HPDE6-E6E7 (cell line): ENCODE data around the gene KLF7.

ENCODE experiments used
- DNase-seq: peaks from one replicate; pipeline ENCODE4 v3.0.0; 2011; ENCODE audit warnings: missing footprints; ENCODE audit errors: extremely low spot score

Gene KLF7

DNA sequence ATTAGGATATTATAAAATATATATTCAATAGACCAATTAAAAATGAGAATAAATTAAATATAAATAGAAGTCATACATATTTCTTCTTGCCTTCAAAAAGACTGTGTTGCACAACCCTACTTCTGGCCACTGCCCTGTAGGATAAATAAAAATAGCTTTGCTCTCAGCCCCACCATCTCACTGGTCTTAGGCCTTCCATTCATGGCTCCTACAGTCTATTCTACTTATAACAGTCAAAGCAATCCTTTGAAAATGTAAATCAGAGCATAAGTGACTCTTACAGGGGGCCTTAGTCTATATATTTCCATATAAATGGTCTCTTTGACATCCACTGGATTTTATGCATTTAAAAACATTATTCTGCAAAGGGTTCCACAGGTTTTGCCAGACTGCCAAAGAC lies 72.9 kb downstream of the KLF7 start:
- DNase-seq, result no peak

DNA sequence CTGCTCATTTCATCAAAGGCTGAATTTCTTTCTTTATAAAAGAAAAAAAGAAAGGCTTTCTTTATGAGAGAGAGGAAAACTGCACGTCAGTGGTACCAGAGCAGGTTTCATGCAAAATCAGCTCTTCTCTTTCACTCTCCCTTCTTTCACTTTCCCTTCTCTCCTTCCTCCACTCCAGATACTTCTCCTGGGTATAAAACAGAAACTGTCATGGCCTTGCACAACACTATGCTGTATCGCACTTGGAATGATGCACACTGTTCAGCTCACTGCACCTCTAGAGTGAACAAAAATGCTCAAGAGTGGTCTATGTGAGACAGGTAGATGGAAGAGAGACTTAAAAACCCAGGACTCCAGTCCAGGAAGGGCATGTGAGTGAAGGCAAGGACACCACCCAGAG lies 73.8 kb downstream of the KLF7 start:
- DNase-seq, result no peak

DNA sequence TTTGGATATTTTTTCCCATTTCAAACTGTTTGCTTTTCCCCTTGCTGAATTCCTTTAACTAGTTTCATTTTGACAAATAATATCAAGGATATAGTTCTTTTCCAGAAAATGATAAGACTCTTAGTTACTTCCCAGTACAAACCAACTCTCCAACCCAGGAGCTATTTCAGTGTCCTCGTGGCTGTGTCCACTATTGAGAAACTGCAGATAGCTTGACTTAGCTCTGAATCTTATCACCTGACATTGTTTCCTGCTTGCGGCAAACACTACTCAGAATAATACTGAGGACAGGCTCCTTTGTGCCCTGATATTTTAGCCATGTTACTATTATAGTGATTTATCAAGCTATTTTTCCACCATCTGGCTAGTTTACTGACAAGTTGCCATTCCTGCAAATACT lies 74.6 kb downstream of the KLF7 start:
- no peak for DNase-seq

DNA sequence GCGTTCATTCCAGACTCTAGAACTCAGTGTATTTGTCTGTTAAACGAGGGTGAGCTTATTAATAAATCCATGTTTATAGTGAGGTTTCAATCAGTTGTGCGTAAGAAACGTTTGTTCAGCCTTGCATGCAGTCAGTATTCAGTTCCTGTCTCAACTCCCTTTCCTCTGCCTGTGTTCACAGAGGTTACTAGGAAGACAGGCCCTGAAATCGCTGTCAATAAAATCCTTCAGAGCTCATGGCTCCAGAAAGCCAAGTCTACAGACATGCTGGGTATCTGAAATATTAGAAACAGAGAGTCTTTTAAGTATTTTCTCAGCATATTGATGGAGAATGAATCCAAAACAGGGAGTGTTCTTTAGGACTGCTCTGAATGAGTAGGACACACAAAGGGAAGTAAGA lies 75.4 kb downstream of the KLF7 start:
- no peak for DNase-seq

DNA sequence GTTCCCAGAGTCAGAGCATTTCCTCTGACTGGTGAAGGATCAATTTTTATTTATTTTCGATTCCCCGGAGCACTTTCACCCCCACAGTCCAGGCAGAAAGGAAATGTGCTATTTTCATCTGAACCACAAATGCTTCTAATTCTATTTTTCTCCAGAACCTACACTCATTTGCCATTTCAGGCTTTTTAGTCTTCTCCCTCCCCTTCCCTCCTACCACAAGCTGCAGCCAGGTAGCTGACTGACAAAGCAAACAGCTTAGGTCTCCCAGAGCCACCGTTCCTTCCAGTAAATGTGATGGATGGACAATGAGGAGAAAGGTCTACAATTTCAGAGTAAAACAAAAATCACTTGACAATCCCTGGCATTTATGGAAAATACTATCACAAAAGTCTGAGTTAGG lies 76.9 kb downstream of the KLF7 start:
- DNase-seq, result no peak

DNA sequence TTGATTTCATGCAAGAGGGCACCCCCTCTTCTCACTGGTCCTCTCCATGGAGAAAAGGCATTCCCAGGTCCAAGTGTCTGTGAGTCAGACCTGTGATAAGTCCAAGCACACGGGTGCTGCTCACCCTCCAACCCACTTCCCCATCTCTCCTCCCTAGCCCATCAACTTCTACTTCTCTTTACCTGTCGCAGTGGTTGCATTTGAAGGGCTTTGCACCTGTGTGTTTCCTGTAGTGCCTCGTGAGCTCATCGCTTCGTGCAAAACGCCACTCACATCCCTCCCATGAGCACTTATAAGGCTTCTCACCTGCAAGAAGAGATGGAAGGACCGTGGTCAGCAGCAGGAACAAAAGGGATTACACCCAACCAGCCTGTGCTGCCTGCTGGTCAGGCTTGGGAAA lies 77.5 kb downstream of the KLF7 start:
- no peak for DNase-seq

DNA sequence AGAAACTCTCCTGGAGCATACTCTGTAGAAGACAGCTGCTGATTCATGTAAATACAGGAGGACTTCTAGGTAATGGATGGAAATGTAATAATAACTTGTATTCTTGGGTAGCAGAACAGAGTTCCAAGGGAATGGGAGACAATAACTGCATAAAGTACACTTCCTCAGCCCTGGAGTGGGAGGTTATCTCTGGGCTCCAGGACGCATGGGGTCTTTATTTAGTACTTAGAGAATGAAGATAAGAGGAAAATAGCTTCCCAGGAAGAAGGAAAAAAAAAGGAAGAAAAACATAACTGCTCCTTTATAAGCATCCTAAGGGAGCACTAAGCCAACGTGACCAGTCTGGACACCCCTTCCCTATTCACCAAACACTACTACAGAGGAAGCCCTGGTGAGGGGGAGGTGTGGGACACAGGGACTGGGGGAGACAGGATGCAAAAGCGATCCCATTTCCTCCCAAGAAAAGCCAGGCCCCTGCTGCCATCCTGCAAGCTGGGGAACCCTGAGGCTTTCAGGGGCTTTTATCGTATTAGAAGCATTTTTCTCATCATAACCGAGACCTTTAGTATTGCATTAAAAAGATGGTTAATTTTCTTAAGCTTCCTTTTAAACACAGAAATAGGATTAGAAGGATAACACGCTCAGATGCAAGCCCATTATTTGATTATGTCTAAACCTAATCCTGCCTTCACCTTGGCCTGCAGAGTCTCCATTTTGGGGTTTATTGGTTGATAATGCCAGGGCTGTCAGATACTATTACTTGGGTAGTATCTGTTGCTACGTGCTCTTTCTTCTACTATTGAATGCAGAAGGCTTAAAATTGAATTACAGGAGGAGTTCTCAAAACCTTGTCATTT lies 78.5 kb downstream of the KLF7 start:
- DNase-seq, result no peak

DNA sequence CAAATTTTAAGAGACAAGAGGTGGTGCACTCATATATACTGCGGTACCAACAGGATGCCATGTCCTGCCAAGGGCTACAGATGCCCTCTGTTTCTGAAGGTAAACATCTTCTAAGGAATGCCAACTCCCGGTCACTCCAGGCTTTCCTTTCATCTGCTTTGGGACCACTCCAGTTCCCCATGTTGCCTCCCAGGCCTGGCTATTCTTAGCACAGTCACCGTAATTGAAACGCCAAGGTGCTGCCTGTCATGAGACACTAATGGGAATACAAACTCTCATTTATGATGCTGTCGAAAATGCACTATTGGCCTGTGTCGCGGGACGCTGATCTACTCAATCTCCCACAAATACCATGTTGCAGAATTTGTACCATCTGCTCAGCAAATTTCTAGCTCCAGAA lies 79.6 kb downstream of the KLF7 start:
- DNase-seq, result no peak

DNA sequence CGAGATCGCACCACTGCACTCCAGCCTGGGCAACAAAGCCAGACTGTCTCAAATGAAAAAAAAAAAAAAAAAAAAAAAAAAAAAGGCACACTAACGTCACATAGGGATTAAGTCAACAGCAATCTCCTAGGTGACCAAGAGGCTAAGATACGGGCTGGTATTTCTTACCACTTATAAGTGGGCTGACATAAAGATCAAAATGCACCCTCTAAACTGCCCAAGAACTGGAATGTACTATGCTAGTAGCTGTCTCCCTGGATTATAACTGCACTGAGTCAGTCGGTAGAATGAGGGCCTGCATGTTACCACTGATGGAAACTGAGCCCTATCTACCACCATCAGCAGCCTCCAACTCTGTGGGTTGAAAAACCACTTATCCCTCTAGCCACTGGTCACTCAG lies 80.6 kb downstream of the KLF7 start:
- no peak for DNase-seq

DNA sequence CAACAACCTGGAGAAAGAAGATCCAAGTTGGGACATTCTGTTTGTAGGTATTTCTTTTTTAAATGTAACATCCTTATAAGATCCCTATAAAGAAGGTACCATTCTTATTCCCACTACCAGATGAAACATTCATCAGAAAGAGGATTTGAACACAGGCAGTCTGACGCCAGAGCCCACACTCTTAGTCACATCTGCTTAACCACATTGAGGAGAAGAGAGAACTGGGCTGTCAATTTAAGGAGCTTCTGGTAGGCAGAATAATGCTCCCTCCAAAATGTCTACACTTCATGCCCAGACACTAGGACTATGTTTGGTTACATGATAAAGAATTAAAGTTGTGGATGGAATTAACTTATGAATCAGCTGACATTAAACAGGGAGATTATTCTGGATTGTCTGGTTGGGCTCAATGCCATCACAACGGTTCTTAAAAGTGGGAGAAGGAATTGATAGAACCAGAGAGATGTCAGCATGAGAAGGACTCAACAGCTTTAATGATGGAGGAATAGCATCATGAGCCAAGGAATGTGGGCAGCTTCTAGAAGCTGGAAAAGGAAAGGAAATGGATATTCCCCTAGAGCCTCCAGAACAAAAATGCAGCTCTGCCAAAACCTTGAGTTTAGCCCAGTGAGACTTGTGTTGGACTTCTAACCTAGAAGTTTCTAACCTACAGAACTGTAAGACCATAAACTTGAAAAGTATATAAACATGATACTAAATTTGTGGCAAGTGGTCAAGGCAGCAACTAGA lies 82.2 kb downstream of the KLF7 start:
- no peak for DNase-seq

DNA sequence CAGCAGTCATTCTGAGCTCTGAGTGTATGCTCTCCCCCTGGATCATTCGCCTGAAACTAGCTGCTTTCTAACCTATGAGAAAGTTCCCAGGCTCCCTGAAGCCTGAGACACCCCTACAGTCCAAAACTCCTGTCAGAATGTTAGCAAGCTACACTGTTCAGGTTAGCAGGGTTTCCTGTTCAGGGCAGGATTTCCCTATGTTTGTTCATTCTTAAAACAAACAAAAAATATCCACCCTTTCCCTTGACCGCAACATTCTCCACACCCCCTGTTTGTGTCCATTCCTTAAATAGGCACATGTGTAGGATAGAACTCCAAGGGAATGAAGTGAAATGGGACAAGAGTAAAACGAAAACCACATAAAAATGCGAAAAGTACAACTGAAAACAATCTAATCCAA lies 83.1 kb downstream of the KLF7 start:
- no peak for DNase-seq

DNA sequence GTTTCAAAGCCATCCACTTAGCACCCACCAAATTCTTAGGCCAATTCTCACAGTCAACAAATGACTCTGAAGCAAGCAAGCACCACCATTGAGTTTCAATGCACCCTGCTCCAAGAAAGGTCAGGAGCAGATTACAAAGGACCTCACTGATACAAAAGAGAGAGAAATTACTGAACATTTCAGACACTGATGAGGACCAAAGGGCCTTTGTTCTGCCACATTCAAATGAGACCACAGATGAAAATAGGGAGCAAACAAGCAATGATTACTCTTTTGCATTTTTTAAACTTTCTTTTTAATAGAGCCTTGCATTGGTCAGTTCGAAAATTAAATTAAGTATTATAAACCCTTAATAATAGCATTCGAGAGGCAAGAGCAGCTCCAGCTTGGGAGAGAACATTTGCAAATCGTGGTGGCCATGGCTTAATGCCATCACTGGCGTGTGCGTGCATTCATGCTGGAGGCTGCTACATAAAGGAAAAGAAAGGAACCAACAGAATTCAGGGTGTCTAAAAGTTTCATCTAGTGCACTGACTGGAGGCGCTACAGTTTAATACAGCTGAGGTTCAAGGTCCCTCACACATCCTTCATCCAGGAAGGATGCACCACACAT lies 87.5 kb downstream of the KLF7 start:
- no peak for DNase-seq

DNA sequence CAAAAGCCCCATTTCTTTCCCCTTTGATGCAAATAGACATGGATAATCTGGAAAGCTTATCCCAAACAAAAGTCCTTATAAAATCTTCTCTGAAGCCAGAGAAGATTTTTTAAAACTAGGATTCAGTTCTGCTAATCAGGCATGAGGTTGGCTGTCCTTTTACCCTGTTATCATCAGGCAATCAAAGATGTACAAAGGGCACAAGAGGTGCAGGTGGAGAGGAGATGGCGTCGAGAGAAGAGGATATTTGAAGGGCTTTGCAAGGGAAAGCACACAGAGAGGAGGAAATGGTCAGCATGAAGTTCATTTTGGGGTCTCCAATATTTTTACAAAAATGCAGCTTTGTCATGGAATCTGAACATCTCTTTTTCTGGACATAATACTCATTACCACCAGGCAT lies 88.5 kb downstream of the KLF7 start:
- DNase-seq, result no peak

DNA sequence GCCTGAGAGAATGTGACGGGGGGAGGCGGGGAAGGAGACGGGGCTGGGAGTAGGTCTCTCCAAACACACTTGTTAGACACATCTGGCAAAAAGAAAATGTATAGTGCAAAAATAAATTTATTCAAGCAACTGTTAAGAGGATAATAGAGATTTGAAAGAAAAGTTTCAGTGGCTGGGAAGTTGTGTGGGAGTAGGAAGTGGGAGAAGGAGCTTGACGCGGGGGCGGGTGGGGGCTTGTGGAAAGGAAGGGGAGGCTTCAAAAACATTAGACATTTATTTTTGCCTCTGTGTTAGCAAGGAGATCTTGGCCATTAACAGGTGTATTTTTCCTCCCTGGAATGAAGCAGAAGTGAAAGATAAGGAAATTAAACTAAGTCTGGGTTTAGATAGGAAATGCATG lies 90.3 kb downstream of the KLF7 start:
- DNase-seq, result no peak

DNA sequence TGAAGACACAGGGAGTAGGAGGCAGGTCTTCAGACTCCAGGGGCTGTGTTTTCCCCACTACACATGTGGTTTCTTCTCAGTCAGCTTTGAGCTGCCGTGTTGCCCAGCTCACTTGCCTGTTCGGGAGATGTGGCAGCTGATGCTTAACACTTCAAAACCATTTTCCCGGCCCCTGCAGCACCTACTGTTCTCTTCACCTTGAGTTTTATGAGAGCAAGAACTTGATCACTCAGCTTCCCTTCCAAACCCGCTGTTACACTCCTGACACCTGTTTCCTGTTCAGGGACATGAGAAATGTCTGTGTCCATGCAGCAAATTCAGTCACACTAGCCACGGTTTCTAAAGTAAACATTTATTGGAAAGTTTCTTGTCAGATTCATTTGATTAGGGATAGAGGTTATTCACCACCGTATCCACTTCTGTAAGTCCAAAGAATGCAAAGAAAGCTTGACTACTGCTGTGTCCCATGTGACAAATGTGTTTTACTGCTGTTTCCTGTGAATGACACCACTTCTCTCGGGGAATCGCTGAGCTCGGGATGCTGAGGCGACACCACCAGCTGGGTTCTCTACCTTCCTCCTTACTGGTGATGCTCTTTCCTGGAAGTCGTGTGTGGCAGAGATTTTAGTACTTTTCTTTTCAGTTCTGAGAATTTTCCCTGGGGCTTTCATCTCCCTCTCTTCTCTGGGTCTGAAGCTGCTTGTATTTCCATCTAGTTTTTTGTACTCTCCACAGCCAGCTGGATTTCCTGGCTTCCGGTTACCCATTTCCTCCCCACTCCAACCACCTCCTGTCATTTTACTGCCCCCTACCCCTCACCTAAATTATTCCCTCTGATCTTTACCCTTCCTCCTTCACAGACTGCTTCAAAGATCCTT lies 91.7 kb downstream of the KLF7 start:
- no peak for DNase-seq

DNA sequence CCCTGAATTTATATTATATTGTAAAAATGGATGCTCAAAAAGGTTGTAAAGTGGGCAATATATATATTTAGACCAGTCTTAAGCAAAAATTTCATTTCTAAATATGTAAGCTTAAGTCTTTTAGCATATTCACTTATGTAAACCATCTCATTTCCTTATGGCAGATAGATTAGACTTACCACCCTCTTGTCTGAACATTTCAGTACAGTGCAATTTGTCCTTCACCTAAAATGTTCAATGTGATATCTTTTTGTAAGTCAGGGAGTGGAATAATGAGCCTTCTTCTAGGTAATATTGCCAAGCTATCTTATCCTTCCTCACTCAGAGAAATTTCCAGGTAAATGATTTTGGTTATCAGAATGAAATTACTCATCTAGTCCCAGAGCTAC lies 92.3 kb downstream of the KLF7 start:
- DNase-seq, result no peak

DNA sequence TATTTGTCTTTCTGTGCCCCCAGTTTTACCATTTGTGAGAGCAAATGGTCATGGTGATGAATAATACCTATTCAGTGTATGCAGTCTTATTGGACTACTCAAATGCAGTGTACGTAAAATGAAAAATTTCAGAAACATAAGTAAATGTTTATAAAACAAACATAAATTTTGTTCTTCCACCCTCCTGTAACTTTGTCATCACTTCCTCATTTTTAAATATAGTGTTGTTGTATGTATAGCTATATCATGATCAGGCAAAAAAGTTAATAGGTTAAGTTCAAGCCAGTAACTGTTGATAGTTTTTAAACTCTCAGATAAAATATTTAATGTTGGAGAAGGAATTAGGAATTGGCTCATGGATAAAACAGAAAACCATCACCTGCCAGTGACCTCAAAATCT lies 93.2 kb downstream of the KLF7 start:
- DNase-seq, result no peak

DNA sequence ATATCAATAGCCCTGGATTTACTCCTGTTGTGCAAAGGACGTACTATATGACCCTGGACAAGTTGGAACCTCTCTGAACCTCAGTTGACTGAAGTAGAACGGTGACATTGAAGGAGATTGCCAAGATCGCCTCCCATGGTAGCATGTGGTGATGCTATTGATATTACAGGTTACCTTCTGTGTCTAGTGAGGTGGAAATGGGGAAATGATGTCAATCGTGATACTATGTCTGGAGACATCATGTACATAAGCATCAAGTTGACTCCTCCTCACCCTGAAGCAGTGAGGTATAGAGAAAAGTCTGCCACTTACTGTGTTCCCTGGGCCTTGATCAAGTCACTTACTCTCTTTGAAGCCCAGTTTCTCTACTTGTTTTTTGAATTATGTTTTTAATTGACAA lies 93.9 kb downstream of the KLF7 start:
- DNase-seq, result no peak

DNA sequence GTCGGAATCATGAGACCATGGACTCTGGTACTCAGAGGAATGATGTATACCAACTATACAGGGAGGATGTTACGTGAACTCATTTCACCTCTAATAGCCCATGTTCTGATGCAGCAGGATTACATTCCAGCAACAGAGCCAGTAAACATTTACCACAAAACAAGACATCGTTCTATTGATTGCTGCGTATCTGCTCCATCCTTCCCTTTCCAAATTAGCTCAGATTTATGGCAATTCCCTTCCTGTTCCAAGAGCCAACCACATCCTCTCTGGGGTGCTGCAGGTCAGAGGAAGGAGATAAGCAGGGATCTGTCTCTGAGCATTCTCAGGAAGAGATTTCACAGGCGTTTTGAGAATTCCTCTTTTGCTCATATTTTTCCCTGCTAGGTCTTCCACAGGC lies 98.3 kb downstream of the KLF7 start:
- DNase-seq, result no peak

DNA sequence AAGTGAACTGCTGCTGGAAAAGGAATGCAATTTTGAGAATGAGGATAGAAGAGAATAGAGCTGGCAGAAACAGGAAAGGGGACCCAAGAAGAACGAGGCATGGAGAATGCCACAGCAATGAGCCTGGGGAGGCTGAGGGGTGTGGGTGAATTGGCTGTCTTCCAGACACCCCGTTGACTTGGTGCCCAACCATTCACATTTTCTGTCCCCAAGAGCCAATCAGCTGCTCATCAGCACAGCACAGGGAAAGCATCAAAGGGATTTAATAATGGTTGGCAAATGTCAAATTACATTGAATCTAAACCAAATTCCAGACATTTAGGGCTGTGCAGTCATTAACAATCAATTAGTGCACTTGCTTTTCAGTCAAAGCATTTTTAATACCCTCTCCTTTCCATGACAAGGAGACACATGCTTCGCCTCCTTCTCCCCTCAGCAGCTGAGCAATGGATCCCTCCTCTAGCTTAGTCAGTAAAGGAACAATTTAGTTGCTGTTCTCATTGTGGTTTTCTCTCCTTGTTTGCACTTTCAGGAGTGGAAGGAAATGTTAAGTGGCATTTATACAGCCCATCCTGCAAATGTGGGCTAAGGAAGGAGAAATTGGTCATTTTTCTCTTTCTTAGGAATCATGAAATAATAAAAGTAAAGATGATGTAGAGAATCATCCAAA lies 98.8 kb downstream of the KLF7 start:
- no peak for DNase-seq

DNA sequence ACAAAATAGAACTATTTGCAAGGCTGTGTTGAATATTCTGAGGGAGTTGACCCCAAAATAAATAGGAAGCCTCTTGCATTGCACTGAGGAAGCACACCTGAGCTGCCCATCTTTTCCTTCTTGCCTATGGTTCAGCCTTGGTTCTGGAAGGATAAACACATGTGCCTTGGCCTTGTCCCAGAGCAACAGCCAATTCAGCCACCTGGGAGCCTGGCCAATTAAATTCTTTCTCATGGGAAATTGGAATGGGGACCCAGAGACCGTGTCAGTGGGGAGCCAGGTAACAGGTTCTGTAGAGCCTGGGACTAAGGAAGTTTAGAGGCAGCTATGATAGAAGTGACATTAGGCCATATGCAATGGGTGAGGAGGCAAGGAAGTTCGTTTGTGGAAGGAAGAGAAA lies 99.6 kb downstream of the KLF7 start:
- no peak for DNase-seq
